HG03060 (cell line): ENCODE data around the gene ACTR8.

ENCODE experiments used
- ATAC-seq: cut with Tn5 transposase; IDR thresholded peaks from one replicate; pipeline ENCODE4 v1.9.1; 2021; ENCODE audit warnings: low read depth, moderate number of reproducible peaks; ENCODE audit not compliant: unreplicated experiment

Gene ACTR8

DNA sequence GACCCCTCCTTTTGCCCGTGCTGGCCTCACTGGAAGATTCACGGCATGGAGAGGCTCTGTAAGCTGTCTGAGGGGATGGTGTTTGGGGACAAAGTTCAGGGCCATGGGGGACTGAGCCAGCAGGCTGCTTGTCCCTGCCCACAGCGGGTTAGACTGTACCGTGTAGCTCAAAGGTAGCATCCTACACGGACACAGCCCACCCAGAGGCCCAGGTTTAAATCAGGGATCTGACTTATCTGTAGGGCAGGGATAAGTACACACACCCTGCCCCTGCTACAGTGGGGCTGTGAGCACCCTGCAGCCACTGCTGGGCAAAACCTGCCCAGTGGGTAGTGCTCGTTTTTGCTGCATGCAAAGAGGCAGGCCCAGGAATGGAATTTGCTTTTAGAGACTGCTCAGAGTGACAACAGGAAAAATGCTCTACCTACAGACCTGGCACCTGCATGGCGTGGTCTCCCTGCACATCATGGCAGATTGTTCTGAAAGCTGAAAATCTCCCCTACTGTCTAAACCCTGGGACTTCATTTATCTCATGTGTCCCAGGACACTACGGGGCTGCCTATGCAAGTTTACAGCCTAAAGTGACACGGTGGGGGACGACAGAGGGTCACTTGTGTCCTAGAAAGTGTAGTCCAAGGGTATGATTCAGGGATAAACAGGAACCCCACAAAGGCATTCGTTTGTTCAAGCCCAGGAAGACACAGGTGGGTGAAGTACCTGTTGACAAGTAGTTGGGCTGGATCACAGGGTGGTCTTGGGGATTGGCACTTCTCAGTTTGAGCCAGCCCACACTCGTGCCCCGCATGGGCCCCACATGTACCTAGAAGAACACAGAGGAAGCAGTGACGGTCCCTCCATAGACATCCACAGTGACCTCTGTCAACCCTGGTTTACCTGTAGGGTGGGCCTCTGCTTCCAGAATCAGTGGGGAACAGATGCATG lies 63.5 kb downstream of the ACTR8 start:
- ATAC-seq = no peak

DNA sequence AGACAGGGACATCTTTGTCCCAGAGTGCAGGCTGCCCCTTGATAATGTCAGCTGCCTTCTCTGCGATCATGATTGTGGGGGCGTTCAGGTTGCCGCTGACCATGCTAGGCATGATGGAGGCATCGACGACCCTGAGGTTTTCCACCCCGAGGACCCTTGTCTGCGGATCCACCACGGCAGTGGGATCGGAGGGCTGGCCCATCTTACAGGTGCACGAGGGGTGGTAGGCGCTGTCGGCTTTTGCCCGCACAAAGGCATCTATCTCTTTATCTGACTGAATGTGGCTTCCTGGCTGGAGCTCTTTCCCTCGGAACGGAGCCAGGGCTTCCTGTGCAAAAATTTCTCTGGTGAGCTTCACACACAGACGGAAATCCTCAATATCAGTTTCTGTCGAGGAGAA lies 64.1 kb downstream of the ACTR8 start:
- ATAC-seq = no peak

DNA sequence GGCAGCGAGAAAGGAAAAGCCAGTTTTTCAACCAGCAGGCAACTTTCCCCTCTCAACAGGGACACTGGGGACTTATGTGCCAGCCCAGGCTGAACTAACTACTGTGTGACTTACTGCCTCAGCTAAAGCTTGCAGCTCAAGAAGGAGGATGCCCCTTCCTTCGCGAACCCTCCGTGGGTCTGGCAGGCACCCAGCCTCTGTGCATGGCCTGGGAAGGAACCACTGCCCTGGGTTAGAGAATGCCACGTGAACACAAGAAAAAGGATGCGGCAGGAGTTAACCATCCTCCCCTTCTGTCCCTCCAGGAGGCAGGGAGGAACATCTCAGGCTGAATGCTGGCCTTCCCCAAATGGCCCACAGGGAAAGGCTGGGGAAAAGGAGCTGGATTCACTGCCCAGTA lies 64.7 kb downstream of the ACTR8 start:
- ATAC-seq = no peak
